ENCODE data around the gene ZNF554.

- TF ChIP-seq CTCF (IDR thresholded peaks at IDR 0.05) (no peak), POLR2A (IDR thresholded peaks at IDR 0.05) (no peak)
These were observed 4.5 kb upstream of the ZNF554 start for GRCh38 chr19:2815191-2815614.
